Measurements from ENCODE around the gene GDF11.

DNA sequence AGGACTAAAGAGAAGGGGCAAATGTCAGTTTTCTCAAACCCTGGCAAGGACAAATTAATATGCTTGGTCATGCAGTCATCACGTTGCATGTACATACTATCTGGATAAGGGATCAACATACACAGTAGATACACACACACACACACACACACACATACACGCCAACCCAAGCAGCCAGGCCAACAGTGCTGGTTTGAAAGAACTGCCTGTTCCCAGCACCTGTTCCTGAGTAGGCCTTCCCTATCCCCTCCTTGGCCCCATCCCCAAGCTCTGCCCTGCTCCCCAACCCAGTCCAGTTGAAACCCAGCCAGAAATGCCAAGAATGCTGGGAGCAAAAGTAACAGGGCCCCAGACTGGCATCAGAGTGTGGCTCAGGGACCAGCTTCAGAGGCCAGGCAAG, 39.6 kb upstream of the GDF11 start:
- TF ChIP-seq, protein P1, sequence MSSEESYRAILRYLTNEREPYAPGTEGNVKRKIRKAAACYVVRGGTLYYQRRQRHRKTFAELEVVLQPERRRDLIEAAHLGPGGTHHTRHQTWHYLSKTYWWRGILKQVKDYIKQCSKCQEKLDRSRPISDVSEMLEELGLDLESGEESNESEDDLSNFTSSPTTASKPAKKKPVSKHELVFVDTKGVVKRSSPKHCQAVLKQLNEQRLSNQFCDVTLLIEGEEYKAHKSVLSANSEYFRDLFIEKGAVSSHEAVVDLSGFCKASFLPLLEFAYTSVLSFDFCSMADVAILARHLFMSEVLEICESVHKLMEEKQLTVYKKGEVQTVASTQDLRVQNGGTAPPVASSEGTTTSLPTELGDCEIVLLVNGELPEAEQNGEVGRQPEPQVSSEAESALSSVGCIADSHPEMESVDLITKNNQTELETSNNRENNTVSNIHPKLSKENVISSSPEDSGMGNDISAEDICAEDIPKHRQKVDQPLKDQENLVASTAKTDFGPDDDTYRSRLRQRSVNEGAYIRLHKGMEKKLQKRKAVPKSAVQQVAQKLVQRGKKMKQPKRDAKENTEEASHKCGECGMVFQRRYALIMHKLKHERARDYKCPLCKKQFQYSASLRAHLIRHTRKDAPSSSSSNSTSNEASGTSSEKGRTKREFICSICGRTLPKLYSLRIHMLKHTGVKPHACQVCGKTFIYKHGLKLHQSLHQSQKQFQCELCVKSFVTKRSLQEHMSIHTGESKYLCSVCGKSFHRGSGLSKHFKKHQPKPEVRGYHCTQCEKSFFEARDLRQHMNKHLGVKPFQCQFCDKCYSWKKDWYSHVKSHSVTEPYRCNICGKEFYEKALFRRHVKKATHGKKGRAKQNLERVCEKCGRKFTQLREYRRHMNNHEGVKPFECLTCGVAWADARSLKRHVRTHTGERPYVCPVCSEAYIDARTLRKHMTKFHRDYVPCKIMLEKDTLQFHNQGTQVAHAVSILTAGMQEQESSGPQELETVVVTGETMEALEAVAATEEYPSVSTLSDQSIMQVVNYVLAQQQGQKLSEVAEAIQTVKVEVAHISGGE (tag by site-specific recombination; conservative IDR thresholded peaks at IDR 0.05; ENCODE audit: low read depth): no peak
- no peak for TF ChIP-seq SP2 (tag by site-specific recombination; IDR thresholded peaks at IDR 0.05)
